ENCODE measurements around the gene ASPSCR1. TPM values are rescaled to one million over a fixed set of nuclear protein-coding genes. Genes with fewer than 3 reads are reported as not detected.
A peak's percentile ranks its signal among the peaks of the same experiment; 100 is the strongest.

Gene ASPSCR1
- total and polyA plus RNA-seq, 2 of the 13 experiments (the other 11 are each of a cell fraction or from before 2014, with no cell fraction given): 274 to 314 TPM

- TF ChIP-seq SP2 (CRISPR knock-in tag; IDR thresholded peaks at IDR 0.05) (no peak), ZNF589 (CRISPR knock-in tag; conservative IDR thresholded peaks at IDR 0.05) (no peak), ZBTB39 (CRISPR knock-in tag; IDR thresholded peaks at IDR 0.05) (no peak), MIER2 (CRISPR knock-in tag; IDR thresholded peaks at IDR 0.05) (peak; percentile 74; the same call in 1 of the 2 replicates), ZNF3 (CRISPR knock-in tag; IDR thresholded peaks at IDR 0.05) (no peak), ARNTL (CRISPR knock-in tag; IDR thresholded peaks at IDR 0.05) (no peak), ZNF253 (CRISPR knock-in tag; IDR thresholded peaks at IDR 0.05; ENCODE audit: borderline replicate concordance) (no peak), ZNF557 (CRISPR knock-in tag; IDR thresholded peaks at IDR 0.05) (no peak), DMAP1 (CRISPR knock-in tag; IDR thresholded peaks at IDR 0.05) (no peak), ZSCAN29 (CRISPR knock-in tag; conservative IDR thresholded peaks at IDR 0.05) (no peak), RELA (CRISPR knock-in tag; IDR thresholded peaks at IDR 0.05) (no peak), MYNN (CRISPR knock-in tag; IDR thresholded peaks at IDR 0.05; ENCODE audit: low read depth) (no peak), ZNF777 (CRISPR knock-in tag; IDR thresholded peaks at IDR 0.05) (no peak), RERE (CRISPR knock-in tag; IDR thresholded peaks at IDR 0.05; ENCODE audit: low read depth) (no peak), ELF1 (CRISPR knock-in tag; IDR thresholded peaks at IDR 0.05) (no peak), ZNF713 (CRISPR knock-in tag; IDR thresholded peaks at IDR 0.05) (no peak), ZNF282 (IDR thresholded peaks at IDR 0.05; ENCODE audit: partially characterized antibody) (no peak), CEBPG (CRISPR knock-in tag; IDR thresholded peaks at IDR 0.05) (no peak), ZBTB21 (CRISPR knock-in tag; IDR thresholded peaks at IDR 0.05) (no peak), ZNF296 (CRISPR knock-in tag; conservative IDR thresholded peaks at IDR 0.05) (0 out of 2 replicates have a peak, but pooled peaks have one; percentile 28), HOXA5 (CRISPR knock-in tag; IDR thresholded peaks at IDR 0.05) (no peak), ZNF501 (CRISPR knock-in tag; IDR thresholded peaks at IDR 0.05) (no peak)
Measured at GRCh38 chr17:81930142-81931125, 47.0 kb upstream of the ASPSCR1 start (continued).
